ENCODE data around the gene ATP5MC2.

- TF ChIP-seq CTCF (IDR thresholded peaks at IDR 0.05 in 2 of 3, conservative IDR thresholded peaks at IDR 0.05 in 1 of 3; ENCODE audit: insufficient read depth in 2 of 3, low read depth in 1 of 3, low read length in 3 of 3) (no peak), NR2C1 (IDR thresholded peaks at IDR 0.05) (no peak), NR2C1 (tag; IDR thresholded peaks at IDR 0.05) (no peak), SMARCA5 (IDR thresholded peaks at IDR 0.05) (no peak), KLF10 (CRISPR knock-in tag; IDR thresholded peaks at IDR 0.05) (no peak), FOXJ3 (CRISPR knock-in tag; IDR thresholded peaks at IDR 0.05) (no peak)
These were observed 22.3 kb downstream of the ATP5MC2 start for GRCh38 chr12:53653595-53653994.

All from K562 (cell line).